GM12892 (cell line): Measurements from ENCODE around the gene HCN2.

ENCODE experiments used
- POLR2AphosphoS5 ChIP-seq: IDR thresholded peaks from 2 replicates; pipeline ENCODE4 v1.6.1; 2011; ENCODE audit warnings: low read depth, low read length, control low read depth
- TAF1 ChIP-seq: IDR thresholded peaks from 2 replicates; pipeline ENCODE4 v1.6.1; 2011; ENCODE audit warnings: low read depth, mild to moderate bottlenecking, control low read depth, low read length, borderline replicate concordance

DNA sequence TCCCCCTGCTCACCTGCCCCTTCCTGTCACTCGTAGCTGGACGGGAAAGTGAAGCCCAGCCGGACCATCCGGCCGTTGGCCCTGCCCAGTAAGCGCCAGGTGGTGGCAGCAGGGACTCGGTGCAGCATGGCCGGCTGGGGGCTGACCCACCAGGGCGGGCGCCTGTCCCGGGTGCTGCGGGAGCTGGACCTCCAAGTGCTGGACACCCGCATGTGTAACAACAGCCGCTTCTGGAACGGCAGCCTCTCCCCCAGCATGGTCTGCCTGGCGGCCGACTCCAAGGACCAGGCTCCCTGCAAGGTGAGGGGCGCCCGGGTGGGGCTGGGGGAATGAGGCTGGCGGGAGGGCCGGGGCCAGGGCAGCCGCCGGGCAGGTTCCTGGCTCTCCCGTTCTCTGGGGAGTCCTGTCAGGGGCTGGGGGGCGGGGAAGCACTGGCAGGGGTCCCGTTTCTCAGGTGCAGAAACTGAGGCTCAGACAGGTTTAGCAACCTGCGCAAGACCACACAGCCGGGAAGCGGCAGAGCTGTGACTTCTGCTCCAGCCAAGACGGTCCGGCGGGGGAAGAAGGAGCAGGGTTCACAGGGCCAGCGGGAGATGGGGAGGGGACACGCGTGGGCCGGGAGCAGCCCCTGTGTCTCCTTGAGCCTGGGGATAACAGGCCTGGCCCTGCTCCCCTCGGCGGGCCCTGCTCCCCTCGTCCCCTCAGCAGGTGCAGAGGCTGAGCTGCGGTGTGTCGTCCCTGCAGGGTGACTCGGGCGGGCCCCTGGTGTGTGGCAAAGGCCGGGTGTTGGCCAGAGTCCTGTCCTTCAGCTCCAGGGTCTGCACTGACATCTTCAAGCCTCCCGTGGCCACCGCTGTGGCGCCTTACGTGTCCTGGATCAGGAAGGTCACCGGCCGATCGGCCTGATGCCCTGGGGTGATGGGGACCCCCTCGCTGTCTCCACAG, 40.5 kb upstream of the HCN2 start:
- TF ChIP-seq TAF1 (no peak), POLR2AphosphoS5 (no peak)
